Osteoblast (primary cell): ENCODE results near the gene TCF7L2. TPM values are rescaled to one million over a fixed set of nuclear protein-coding genes. Genes with fewer than 3 reads are reported as not detected.

Experiments used
- DNase-seq: peaks from one replicate; pipeline ENCODE4 v3.0.0; 2011; ENCODE audit warnings: low spot score, mixed read lengths; ENCODE audit not compliant: insufficient read length; ENCODE audit errors: missing footprints
- H2AFZ ChIP-seq: 2 replicates; pipeline ENCODE4 v1.6.0; 2011; ENCODE audit warnings: mild to moderate bottlenecking, low read length
- H3K27ac ChIP-seq: 2 replicates; pipeline ENCODE4 v1.5.1; 2011; ENCODE audit warnings: mild to moderate bottlenecking, low read depth, low read length, moderate library complexity
- H3K27me3 ChIP-seq: 2 replicates; pipeline ENCODE4 v1.6.0; 2012; ENCODE audit warnings: mild to moderate bottlenecking, control low read depth, inconsistent platforms, low read length, moderate library complexity; ENCODE audit not compliant: insufficient read depth
- H3K36me3 ChIP-seq: 2 replicates; pipeline ENCODE4 v1.5.1; 2011; ENCODE audit warnings: mild to moderate bottlenecking, low read length, control low read depth, moderate library complexity; ENCODE audit not compliant: insufficient read depth
- H3K4me1 ChIP-seq: 2 replicates; pipeline ENCODE4 v1.5.1; 2011; ENCODE audit warnings: mild to moderate bottlenecking, low read length, control low read depth, moderate library complexity; ENCODE audit not compliant: insufficient read depth
- H3K4me2 ChIP-seq: 2 replicates; pipeline ENCODE4 v1.6.0; 2011; ENCODE audit warnings: mild to moderate bottlenecking, low read length; ENCODE audit not compliant: insufficient read depth
- H3K4me3 ChIP-seq: fragments of 200-600 bp; sonication (generic); 3 replicates; pipeline ENCODE4 v1.5.1; 2012; ENCODE audit warnings: mild to moderate bottlenecking, low read length, inconsistent platforms; ENCODE audit not compliant: insufficient read depth
- H3K79me2 ChIP-seq: 2 replicates; pipeline ENCODE4 v1.6.0; 2012; ENCODE audit warnings: mild to moderate bottlenecking, low read length, control low read depth, inconsistent platforms; ENCODE audit not compliant: insufficient read depth
- H3K9me3 ChIP-seq: 2 replicates; pipeline ENCODE4 v1.5.1; 2011; ENCODE audit warnings: low read depth, low read length, control low read depth
- H4K20me1 ChIP-seq: 2 replicates; pipeline ENCODE4 v1.6.0; 2012; ENCODE audit warnings: mild to moderate bottlenecking, low read length, control low read depth; ENCODE audit not compliant: insufficient read depth
- total RNA-seq: library from RNA; depleted of rRNA; stranded (reverse); fragments of >200 nt; gene quantifications from 2 replicates; pipeline ENCODE4 v1.2.3, GENCODE V29; 2012
- TF ChIP-seq, protein P1 (sequence below): IDR thresholded peaks from 2 replicates; pipeline ENCODE4 v1.5.1; 2011; ENCODE audit warnings: mild to moderate bottlenecking, low read depth, low read length, moderate library complexity; ENCODE audit errors: extremely low read depth

The TCF7L2 gene
- total RNA-seq, 1 donor: 9.0 TPM

DNA sequence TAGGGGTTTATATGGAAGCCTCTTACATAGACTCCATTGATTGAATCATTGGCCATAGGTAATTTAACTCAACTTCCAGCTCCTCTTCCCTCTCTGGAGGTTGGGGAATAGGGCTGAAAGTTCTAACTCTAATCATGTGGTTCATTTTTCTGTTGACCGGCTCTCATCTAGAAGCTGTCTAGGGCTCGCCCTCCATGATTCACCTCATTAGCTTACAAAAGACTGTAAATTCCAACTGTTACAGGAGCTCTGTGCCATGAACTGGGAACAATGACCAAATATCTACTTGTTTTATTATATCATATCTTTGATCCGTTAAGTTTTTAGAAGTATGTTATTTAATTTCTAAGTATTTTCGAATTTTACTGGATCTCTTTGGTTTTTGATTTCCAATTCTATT is 263.0 kb downstream of the TCF7L2 start:
- DNase-seq: no peak
- no peak overlapping the region for H3K27ac ChIP-seq

DNA sequence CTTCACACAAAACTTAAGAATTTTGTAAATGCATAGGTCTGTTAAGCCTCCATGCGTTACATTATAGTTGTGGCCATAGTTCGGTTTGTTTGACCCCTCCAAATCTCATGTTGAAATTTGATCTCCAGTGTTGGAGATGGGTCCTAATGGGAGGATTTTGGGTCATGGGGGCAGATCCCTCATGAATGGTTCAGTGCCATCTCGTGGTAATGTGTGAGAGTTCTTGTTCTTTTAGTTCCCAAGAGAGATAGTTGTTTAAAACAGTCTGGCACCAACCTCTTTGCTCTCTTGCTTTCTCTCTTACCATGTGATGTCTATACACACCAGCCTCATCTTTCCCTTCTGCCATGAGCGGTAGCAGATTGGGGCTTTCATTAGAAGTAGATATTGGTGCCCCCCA is 264.3 kb downstream of the TCF7L2 start:
- Histone ChIP-seq H3K36me3 (no peaks in the 10 kb centered on the region), H3K4me1 (no peaks in the 10 kb centered on the region), H3K9me3 (no peaks in the 10 kb centered on the region), H3K4me2 (no peak overlapping the region), H3K27me3 (no peaks in the 10 kb centered on the region), H3K79me2 (no peaks in the 10 kb centered on the region), H3K4me3 (no peak overlapping the region), H4K20me1 (no peaks in the 10 kb centered on the region), H2AFZ (no peak overlapping the region), H3K27ac (no peak overlapping the region)
- no peak for DNase-seq
- TF ChIP-seq, protein P1, sequence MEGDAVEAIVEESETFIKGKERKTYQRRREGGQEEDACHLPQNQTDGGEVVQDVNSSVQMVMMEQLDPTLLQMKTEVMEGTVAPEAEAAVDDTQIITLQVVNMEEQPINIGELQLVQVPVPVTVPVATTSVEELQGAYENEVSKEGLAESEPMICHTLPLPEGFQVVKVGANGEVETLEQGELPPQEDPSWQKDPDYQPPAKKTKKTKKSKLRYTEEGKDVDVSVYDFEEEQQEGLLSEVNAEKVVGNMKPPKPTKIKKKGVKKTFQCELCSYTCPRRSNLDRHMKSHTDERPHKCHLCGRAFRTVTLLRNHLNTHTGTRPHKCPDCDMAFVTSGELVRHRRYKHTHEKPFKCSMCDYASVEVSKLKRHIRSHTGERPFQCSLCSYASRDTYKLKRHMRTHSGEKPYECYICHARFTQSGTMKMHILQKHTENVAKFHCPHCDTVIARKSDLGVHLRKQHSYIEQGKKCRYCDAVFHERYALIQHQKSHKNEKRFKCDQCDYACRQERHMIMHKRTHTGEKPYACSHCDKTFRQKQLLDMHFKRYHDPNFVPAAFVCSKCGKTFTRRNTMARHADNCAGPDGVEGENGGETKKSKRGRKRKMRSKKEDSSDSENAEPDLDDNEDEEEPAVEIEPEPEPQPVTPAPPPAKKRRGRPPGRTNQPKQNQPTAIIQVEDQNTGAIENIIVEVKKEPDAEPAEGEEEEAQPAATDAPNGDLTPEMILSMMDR: no peak

More for the DNA sequence above, 263.0 kb downstream of the TCF7L2 start:
- no peaks in the 10 kb centered on the region for H3K27me3 ChIP-seq
- H3K4me2 ChIP-seq: no peak overlapping the region
- TF ChIP-seq, protein P1: no peak
- no peaks in the 10 kb centered on the region for H4K20me1 ChIP-seq
- no peaks in the 10 kb centered on the region for H3K4me1 ChIP-seq
- H3K79me2 ChIP-seq: no peaks in the 10 kb centered on the region
- no peaks in the 10 kb centered on the region for H3K36me3 ChIP-seq
- no peaks in the 10 kb centered on the region for H3K9me3 ChIP-seq
- H3K4me3 ChIP-seq: no peak overlapping the region
- no peak overlapping the region for H2AFZ ChIP-seq

DNA sequence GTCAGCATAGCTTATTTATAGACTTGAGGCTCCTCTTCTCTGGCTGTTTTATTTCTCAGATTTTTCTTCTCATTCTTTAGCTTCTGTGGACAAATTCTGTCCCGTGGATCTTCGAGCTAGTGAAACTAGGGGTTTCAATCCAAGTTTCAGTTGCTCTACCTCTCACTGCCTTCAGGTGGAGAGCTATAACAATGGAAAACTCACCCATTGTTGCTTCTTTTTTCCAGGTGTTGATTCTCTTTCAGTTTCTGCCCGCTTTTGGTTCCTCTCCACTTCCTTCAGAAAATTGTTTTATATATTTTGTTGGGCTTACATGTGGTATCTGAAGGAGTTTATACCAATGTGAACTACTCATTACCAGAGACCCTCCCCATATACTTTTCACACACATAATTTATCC is 266.1 kb downstream of the TCF7L2 start:
- H4K20me1 ChIP-seq: no peaks in the 10 kb centered on the region
- no peak for DNase-seq
- no peak overlapping the region for H2AFZ ChIP-seq
- H3K4me2 ChIP-seq: peak overlapping the region; percentile 19
- H3K27ac ChIP-seq: no peak overlapping the region
- no peaks in the 10 kb centered on the region for H3K79me2 ChIP-seq
- H3K36me3 ChIP-seq: no peaks in the 10 kb centered on the region
- peaks cover 6% of the 10 kb centered on the region for H3K27me3 ChIP-seq
- TF ChIP-seq, protein P1: no peak
- no peaks in the 10 kb centered on the region for H3K4me1 ChIP-seq
- H3K4me3 ChIP-seq: no peak overlapping the region
- no peaks in the 10 kb centered on the region for H3K9me3 ChIP-seq
